Large intestine (tissue), 3 donors: ENCODE measurements around the gene CAVIN1. TPM values are rescaled to one million over a fixed set of nuclear protein-coding genes. Genes with fewer than 3 reads are reported as not detected.
"Not testable (repeated sequence)": the region's sequence is repeated elsewhere in the genome, so short reads cannot be mapped to it uniquely, and the experiment has no call there.

Experiments
- DNase-seq, 2 donors: peaks; one replicate each; pipeline versions ENCODE4 v3.0.0 to v3.0.0-alpha.2; 2013
- H3K27ac ChIP-seq: one replicate; pipeline ENCODE4 v1.5.1; 2013; ENCODE audit warnings: low read length
- H3K27me3 ChIP-seq: 2 replicates; pipeline ENCODE4 v1.6.1; 2013; ENCODE audit warnings: low read length; ENCODE audit not compliant: control insufficient read depth, insufficient read depth
- H3K36me3 ChIP-seq: 2 replicates; pipeline ENCODE4 v1.6.1; 2013; ENCODE audit warnings: low read length; ENCODE audit not compliant: control insufficient read depth, insufficient read depth
- H3K4me1 ChIP-seq: one replicate; pipeline ENCODE4 v1.6.1; 2013; ENCODE audit warnings: low read length; ENCODE audit not compliant: control insufficient read depth, insufficient read depth
- H3K4me3 ChIP-seq: one replicate; pipeline ENCODE4 v1.5.1; 2013; ENCODE audit warnings: low read length
- H3K9me3 ChIP-seq: one replicate; pipeline ENCODE4 v1.6.1; 2013; ENCODE audit warnings: mild to moderate bottlenecking, low read depth, low read length, moderate library complexity; ENCODE audit not compliant: control insufficient read depth
- WGBS: methylation state at CpG from one replicate; pipeline ENCODE4 v1.1.5; 2013; ENCODE audit warnings: low lambda C conversion rate; ENCODE audit not compliant: insufficient coverage; 5-methylcytosine and 5-hydroxymethylcytosine counted together
- polyA plus RNA-seq: library from polyadenylated mRNA; unstranded; fragments of 120-200 nt; gene quantifications from one replicate; pipeline ENCODE4 v1.2.1, GENCODE V29; 2013

Gene CAVIN1
- polyA plus RNA-seq, 1 donor = 71.0 TPM

- H3K9me3 ChIP-seq = peaks cover 22% of the 10 kb centered on the region
- H3K27me3 ChIP-seq = no peaks in the 10 kb centered on the region
- peak in 1 of 2 donors; percentile 63 for DNase-seq
- peaks cover 26% of the 10 kb centered on the region for H3K4me1 ChIP-seq
- no peak overlapping the region for H3K4me3 ChIP-seq
- WGBS = no CpG with 5 or more reads among the region's 26 CpGs
- H3K27ac ChIP-seq = no peak overlapping the region
- H3K36me3 ChIP-seq = peaks cover 5% of the 10 kb centered on the region
Measured at GRCh38 chr17:42405963-42406495, 17.0 kb downstream of the CAVIN1 start.

- H3K4me3 ChIP-seq = no peak overlapping the region
- no peak for DNase-seq
- H3K4me1 ChIP-seq = peaks cover 35% of the 10 kb centered on the region
- peaks cover 5% of the 10 kb centered on the region for H3K36me3 ChIP-seq
- no peak overlapping the region for H3K27ac ChIP-seq
- WGBS = 83% methylated on average over 8 of the region's 35 CpGs
- peaks cover 22% of the 10 kb centered on the region for H3K9me3 ChIP-seq
- H3K27me3 ChIP-seq = no peaks in the 10 kb centered on the region
Measured at GRCh38 chr17:42405076-42405475, 18.0 kb downstream of the CAVIN1 start.

- peaks cover 22% of the 10 kb centered on the region for H3K9me3 ChIP-seq
- H3K4me1 ChIP-seq = peaks cover 41% of the 10 kb centered on the region
- no peak overlapping the region for H3K27ac ChIP-seq
- no peak overlapping the region for H3K4me3 ChIP-seq
- H3K36me3 ChIP-seq = peaks cover 5% of the 10 kb centered on the region
- peak in 1 of 2 donors; percentile 35 for DNase-seq
- H3K27me3 ChIP-seq = no peaks in the 10 kb centered on the region
- WGBS = 75% methylated on average over 2 of the region's 63 CpGs
Measured at GRCh38 chr17:42404326-42405055, 18.6 kb downstream of the CAVIN1 start.

GRCh38 chr17:42403150-42403549 lies 19.9 kb downstream of the CAVIN1 start:
- Histone ChIP-seq H3K4me3 (no peak overlapping the region), H3K27me3 (no peaks in the 10 kb centered on the region), H3K27ac (peak overlapping the region; percentile 87), H3K4me1 (peaks cover 47% of the 10 kb centered on the region), H3K36me3 (peaks cover 5% of the 10 kb centered on the region), H3K9me3 (peaks cover 22% of the 10 kb centered on the region)
- 80% methylated on average over 1 of the region's 6 CpGs for WGBS
- DNase-seq = peak in 1 of 2 donors; percentile 58

- peaks cover 47% of the 10 kb centered on the region for H3K4me1 ChIP-seq
- no peak overlapping the region for H3K4me3 ChIP-seq
- DNase-seq = peak; percentile 80 to 96
- peak overlapping the region; percentile 87 for H3K27ac ChIP-seq
- peaks cover 5% of the 10 kb centered on the region for H3K36me3 ChIP-seq
- H3K27me3 ChIP-seq = no peaks in the 10 kb centered on the region
- H3K9me3 ChIP-seq = peaks cover 22% of the 10 kb centered on the region
- no CpG with 5 or more reads among the region's 3 CpGs for WGBS
Measured at GRCh38 chr17:42402117-42402516, 20.9 kb downstream of the CAVIN1 start.

GRCh38 chr17:42400844-42401375 lies 22.1 kb downstream of the CAVIN1 start:
- peak overlapping the region; percentile 87 for H3K27ac ChIP-seq
- no CpG with 5 or more reads among the region's 8 CpGs for WGBS
- not testable (repeated sequence) for H3K4me3 ChIP-seq, H3K36me3 ChIP-seq, H3K27me3 ChIP-seq
- H3K9me3 ChIP-seq = peaks cover 22% of the 10 kb centered on the region
- peak in 1 of 2 donors; percentile 73 for DNase-seq
- H3K4me1 ChIP-seq = peaks cover 47% of the 10 kb centered on the region

GRCh38 chr17:42399948-42400843 lies 22.9 kb downstream of the CAVIN1 start:
- no CpG with 5 or more reads among the region's 6 CpGs for WGBS
- Histone ChIP-seq H3K27ac (peak overlapping the region; percentile 87), H3K27me3 (no peaks in the 10 kb centered on the region)

GRCh38 chr17:42399121-42399520 lies 23.9 kb downstream of the CAVIN1 start:
- no CpG with 5 or more reads among the region's 2 CpGs for WGBS
- peaks cover 2% of the 10 kb centered on the region for H3K36me3 ChIP-seq
- H3K4me3 ChIP-seq = no peak overlapping the region
- no peaks in the 10 kb centered on the region for H3K27me3 ChIP-seq
- peaks cover 6% of the 10 kb centered on the region for H3K9me3 ChIP-seq
- peaks cover 44% of the 10 kb centered on the region for H3K4me1 ChIP-seq
- no peak for DNase-seq
- peak overlapping the region; percentile 87 for H3K27ac ChIP-seq

More at GRCh38 chr17:42399948-42400843, 22.9 kb downstream of the CAVIN1 start:
- peak; percentile 77 to 86 for DNase-seq
- peaks cover 5% of the 10 kb centered on the region for H3K36me3 ChIP-seq
- peaks cover 17% of the 10 kb centered on the region for H3K9me3 ChIP-seq
- peaks cover 47% of the 10 kb centered on the region for H3K4me1 ChIP-seq
- H3K4me3 ChIP-seq = no peak overlapping the region

- WGBS = no CpG with 5 or more reads among the region's 8 CpGs
- DNase-seq, H3K4me3 ChIP-seq, H3K36me3 ChIP-seq, H3K27me3 ChIP-seq, H3K9me3 ChIP-seq, H3K27ac ChIP-seq: not testable (repeated sequence)
- H3K4me1 ChIP-seq = peaks cover 17% of the 10 kb centered on the region
Measured at GRCh38 chr17:42395601-42396000, 27.5 kb downstream of the CAVIN1 start.

- Histone ChIP-seq H3K9me3 (no peaks in the 10 kb centered on the region), H3K27ac (no peak overlapping the region), H3K36me3 (no peaks in the 10 kb centered on the region), H3K27me3 (no peaks in the 10 kb centered on the region), H3K4me1 (peaks cover 15% of the 10 kb centered on the region), H3K4me3 (no peak overlapping the region)
- WGBS = 94% methylated on average over 2 of the region's 4 CpGs
- DNase-seq = no peak
Measured at GRCh38 chr17:42394838-42395237, 28.2 kb downstream of the CAVIN1 start.
